IPS DF 4.7 (cell line): ENCODE measurements around the gene LLGL2.
"Not testable (repeated sequence)": the region's sequence is repeated elsewhere in the genome, so short reads cannot be mapped to it uniquely, and the experiment has no call there.

Experiments
- DNase-seq: peaks from one replicate; pipeline ENCODE4 v3.0.0-alpha.2; 2013; ENCODE audit warnings: low spot score; ENCODE audit errors: extremely low read depth

LLGL2 gene, protein sequence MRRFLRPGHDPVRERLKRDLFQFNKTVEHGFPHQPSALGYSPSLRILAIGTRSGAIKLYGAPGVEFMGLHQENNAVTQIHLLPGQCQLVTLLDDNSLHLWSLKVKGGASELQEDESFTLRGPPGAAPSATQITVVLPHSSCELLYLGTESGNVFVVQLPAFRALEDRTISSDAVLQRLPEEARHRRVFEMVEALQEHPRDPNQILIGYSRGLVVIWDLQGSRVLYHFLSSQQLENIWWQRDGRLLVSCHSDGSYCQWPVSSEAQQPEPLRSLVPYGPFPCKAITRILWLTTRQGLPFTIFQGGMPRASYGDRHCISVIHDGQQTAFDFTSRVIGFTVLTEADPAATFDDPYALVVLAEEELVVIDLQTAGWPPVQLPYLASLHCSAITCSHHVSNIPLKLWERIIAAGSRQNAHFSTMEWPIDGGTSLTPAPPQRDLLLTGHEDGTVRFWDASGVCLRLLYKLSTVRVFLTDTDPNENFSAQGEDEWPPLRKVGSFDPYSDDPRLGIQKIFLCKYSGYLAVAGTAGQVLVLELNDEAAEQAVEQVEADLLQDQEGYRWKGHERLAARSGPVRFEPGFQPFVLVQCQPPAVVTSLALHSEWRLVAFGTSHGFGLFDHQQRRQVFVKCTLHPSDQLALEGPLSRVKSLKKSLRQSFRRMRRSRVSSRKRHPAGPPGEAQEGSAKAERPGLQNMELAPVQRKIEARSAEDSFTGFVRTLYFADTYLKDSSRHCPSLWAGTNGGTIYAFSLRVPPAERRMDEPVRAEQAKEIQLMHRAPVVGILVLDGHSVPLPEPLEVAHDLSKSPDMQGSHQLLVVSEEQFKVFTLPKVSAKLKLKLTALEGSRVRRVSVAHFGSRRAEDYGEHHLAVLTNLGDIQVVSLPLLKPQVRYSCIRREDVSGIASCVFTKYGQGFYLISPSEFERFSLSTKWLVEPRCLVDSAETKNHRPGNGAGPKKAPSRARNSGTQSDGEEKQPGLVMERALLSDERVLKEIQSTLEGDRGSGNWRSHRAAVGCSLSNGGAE

DNA sequence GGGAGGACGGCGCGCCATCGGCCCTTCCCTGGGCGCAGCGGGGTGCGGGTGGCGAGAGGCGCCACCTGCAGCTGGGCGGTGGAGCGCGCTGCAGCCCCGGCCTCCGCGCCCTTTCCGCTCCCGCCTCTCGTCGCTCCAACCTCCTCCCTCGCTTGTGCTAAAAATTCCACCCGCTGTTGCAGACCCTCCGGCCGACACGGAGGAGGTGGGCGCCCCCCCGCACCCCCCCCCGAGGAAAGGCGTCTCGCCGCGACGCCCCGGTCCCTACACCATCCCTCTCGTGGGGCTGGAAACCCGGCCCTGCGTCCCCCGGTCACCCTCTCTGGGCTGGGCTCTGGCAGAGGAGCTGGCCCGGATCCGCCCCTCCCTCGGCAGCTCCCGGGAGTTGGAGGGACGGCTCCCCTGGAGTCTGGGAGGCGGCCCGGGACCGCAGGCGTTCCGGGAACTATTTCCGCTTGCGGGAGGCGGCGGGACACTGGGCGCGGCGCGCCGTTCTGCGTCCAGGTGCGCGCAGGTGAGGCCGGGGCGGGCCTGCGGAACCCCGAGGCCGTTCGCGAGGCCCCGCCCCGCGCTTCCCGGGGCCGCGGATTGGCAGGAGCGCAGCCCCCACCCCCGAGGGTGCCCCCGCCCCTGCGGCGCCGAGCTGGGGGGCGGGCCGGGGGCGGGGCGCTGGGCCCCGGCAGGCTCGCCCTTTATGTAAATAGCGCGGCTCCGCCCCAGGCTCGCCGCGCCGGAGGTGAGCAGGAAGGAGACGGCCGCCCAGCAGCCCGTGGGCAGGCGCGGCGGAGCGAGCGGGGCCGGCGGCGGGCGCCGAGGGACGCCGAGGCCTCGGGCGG is at the start of gene LLGL2:
Gene LLGL2 (plus strand): TSS at position 728 of the 836 bp plus-strand sequence. CDS start 17,730 bp downstream, outside the sequence.
- DNase-seq: no peak

DNA sequence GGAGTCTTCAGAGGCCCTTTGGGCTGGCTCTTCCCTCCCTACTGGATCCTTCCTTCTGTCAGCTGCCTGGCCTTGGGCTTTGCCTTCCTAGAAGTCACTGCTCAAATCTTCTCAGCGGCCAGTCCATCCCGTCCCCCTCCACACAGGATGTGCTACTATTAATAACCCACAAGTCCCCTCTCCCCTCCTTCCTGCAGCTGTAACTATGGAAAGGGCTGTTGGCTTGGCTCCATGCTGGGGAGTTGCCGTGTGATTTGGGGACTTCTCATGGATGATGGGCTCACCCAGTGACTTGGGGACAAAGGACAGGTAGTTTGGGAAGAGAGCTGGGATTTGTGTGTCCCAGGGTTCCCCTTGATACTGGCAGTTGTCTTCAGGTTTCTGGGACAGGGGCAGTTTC is 49.6 kb upstream of the LLGL2 start:
- no peak for DNase-seq

DNA sequence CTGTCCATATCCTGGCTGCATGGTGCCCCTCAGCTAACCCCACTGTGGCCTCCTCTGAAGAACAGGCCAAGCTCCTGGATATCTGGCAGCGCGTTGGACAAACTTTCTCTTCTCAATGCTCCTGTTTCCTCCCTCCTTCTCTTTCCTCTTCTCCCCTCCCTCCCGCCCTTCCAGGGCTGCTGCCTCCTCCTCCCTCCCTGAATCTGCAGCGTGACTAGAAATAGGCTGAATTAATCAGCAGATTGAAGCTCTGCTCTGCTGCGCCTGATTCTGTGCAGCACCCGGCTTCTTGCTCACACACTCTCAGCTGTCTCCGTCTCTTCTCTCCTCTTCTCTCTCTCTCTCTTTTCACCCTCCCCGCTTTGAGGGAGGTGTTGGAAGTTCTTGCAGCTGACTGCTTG is 49.2 kb upstream of the LLGL2 start:
- DNase-seq: no peak

DNA sequence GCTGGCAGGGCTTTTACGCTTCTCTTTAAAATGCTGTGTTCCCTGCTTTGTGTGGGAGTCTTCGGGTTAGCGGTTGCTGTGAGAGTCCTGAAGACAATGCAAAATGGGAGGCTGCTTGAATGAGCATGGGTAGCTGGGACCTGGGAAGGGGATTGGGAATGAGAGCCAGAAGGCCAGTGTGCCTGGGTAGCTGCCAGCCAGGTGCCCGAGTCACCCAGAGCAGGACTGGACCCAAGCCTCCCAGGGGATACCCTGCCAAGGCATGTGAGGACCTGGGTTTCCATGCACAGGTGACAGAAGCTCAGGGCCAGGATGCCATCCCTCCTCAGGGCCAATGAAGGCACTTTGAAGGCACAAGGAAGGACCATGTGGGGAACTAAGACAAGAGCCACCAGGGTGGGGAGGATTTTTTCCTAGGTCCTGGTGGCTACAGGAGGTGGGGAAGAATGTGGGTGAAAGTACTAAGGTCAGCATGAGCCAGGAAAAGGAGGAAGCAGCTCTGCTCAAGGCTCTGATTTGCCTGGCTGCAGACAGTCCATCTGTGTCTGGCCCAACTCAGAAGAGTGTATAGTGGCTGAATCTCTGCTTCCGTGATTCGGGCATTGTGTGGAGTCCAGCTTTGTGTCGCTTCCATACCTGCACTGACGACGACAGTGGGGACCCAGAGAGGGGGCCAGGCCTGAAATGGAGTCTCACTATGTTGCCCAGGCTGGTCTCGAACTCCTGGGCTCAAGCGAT is 48.6 kb upstream of the LLGL2 start:
- DNase-seq: no peak

DNA sequence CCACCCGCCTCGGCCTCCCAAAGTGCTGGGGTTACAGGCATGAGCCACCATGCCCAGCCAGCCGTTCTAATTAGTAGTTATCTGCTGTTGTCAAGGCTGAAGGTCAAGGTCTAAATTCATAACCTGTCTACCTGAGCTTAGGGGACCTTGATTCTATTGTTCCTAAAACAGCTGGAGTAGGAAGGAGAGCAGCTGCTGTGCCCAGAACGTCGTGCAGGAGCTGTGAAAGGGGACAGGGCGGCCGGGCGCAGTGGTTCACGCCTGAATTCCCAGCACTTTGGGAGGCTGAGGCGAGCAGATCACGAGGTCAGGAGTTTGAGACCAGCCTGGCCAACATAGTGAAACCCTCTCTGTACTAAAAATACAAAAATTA is 48.0 kb upstream of the LLGL2 start:
- DNase-seq: not testable (repeated sequence)

DNA sequence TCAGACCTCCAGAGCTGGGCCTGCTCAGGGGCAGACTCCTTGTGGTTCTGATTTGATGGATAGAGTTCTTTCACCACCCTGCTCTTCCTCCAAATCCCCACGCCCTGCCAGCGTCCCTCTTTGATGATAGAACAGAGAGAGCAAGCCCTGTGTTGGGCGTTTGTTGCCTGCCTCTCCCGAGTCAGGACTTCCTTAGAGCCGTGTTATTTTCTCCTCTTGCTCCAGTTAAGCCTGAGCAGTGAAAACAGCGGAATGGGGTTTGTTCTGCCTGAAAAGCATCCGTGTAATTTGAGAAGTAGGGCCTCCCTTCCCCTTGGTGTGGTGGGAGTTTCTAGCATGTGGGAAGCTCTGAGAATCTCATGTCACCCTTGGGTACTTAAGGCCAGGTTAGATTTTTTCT is 47.0 kb upstream of the LLGL2 start:
- no peak for DNase-seq

DNA sequence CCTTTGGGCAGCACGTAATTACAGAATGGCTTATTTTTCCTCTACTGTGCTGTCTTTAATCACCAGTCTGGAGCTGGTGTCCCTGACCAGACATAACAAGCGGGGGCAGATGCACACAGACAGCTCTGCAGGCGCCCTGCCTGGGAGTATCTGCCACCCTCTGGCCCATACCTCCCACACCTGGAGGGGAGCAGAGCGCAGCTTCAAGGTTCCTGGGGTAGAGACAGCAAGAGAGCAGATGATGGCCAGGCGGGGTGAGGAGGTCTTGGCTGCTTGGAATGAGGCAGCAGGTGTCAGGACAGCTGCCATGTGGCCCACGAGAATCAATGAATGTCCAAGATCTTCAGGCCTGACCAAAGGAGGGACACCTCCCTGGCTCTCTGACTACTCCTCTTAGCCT is 45.2 kb upstream of the LLGL2 start:
- DNase-seq: no peak

DNA sequence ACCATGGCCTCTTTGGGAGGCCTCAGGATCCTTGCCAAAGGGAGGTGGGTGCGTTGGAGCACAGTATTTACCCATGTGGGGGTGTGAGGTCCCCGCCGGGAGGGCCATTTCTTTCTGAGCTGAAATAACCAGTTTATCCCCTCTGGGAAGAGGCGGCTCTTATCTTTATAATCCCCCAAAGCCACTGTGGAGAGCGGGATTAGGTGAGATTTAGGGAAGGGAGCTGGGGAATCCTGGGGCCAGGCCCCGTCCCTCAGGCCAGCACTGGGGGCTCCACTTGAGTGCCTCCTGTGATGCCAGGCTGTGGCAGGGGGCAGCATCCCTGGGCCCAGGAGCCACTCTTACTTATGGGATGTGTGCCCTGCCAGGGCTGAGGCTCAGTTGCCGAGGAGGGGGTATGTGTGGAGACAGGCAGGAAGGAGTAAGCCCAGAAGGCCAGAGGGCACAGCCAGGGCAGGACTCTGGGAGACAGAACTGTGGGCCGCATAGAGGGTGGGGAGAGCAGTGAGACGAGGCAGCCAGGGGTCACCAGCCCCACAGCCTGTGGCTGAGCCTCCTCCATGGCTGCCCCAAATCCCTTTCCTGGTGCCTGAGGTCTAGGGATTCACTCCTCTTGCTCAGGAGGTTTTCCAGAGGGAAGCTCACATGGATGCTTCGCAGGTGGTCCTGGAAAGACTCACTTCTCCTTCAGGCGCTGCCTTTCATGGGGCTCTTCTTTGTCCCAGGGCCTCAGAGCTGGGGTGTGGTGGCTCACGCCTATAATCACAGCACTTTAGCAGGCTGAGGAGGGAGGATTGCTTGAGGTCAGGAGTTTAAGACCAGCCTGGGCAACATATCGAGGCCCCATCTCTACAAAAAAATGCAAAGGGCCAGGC is 44.1 kb upstream of the LLGL2 start:
- no peak for DNase-seq

DNA sequence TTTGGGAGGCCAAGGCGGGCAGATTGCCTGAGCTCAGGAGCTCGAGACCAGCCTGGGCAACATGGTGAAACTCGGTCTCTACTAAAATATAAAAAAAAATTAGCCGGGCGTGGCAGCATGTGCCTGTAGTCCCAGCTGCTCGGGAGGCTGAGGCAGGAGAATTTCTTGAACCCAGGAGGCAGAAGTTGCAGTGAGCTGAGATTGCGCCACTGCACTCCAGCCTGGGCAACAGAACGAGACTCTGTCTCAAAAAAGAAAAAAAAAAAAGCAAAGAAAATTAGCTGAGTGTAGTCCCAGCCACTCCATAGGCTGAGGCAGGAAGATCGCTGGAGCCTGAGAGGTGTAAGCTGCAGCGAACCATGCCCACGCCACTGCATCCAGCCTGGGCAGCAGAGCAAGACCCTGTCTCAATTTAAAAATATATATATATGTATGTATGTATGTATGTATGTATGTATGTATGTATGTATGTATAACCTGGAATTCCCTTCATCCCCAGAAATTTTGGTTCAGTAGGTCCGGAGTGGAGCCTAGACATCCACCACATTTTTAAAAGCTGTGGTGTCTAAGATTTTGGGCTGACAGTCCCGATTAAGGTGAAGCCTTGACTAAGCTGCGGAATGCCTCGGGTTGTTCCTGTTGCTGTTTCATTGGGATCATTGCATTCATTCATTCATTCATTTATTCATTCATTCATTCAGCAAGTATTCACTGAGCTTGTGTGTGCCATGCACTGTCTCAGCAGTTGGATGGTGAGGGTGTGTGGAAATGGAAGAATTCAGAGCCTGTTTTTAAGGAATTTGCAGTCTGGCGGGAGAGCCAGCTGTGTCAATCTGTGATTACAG is 43.2 kb upstream of the LLGL2 start:
- no peak for DNase-seq

DNA sequence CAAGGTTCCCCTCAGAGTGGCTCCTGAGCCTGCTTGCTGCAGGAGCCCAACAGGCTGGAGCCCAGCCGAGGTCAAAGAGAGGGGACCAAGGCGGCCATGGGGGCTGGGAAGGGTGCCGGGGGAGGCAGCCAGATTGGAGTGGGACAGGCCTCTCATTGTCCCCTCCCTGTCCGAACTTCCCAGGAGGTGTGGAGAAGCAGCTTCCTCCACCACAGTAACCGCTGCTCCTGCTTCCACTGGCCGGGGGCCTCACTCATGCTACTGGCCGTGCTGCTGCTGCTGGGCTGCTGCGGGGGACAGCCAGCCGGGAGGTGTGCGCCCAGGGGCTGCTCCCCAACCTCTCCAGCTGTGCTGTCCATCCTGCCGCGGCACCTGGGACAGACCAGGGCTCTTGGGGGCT is 39.8 kb upstream of the LLGL2 start:
- DNase-seq: no peak

DNA sequence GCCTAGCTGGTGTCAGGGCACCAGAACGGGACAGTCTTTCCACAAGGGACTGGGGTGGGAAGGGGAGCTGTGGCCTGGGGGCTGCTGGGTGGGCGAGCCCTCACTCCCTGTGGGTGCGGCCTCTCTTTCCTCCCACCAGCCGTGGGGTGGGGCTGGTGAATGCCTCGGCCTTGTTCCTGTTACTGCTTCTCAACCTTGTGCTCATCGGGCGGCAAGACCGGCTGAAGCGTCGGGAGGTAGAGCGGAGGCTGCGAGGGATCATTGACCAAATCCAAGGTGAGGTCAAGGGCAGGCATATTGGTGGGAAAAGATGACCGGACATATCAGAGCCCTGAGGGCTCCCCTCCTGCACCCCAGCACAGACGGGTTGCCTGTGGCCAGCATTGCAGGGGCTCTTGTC is 39.3 kb upstream of the LLGL2 start:
- DNase-seq: no peak

DNA sequence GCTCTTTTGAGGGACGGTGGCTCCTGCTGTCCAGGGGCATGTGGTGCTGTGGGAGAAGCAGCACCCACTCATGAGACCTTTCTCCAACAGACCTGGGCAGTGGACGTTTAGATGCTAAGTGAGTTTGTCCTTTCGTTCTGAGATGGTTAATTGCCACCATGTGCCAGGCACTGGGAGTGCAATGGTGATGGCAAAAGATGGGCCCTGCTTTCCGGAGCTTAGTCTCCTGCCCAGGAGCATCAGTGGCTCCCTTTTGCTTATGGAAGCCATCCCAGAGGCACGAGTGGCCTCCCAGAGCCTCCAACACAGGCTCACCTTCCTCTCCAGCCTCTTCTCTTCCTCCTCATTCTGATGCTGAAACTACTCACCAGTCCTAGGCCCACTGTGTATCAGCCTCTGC is 38.5 kb upstream of the LLGL2 start:
- no peak for DNase-seq

DNA sequence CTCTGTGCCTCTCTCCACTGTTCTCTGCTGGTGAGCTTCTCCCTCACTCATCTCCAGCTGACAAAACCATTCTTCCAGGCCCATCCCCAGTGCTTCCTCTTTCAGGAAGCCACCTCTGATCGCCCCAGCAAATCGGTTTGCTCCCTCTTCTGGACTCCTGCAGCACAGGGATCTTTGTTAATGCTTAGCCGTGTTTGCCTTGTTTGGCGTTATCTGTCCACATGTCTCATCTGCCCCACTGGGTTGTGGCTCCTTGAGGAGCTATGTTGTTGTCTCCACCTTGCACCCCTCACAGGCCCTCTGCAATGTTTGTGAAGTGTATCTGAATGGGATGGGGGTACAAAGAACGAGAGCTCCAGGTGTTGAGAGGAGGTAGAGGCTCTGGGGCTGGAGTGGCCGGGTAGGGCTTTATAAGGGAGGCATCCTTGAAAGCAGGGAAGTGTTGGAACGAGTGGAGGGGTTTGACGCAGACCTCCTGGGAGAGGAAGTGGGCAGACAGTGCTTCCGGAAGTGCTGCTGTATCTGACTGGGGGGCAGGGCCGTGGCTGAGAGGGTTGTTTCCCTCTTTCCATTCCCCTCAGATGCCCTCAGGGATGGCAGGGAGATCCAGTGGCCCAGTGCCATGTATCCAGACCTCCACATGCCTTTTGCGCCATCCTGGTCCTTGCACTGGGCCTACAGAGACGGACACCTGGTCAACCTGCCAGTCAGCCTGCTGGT is 38.0 kb upstream of the LLGL2 start:
- DNase-seq: no peak

DNA sequence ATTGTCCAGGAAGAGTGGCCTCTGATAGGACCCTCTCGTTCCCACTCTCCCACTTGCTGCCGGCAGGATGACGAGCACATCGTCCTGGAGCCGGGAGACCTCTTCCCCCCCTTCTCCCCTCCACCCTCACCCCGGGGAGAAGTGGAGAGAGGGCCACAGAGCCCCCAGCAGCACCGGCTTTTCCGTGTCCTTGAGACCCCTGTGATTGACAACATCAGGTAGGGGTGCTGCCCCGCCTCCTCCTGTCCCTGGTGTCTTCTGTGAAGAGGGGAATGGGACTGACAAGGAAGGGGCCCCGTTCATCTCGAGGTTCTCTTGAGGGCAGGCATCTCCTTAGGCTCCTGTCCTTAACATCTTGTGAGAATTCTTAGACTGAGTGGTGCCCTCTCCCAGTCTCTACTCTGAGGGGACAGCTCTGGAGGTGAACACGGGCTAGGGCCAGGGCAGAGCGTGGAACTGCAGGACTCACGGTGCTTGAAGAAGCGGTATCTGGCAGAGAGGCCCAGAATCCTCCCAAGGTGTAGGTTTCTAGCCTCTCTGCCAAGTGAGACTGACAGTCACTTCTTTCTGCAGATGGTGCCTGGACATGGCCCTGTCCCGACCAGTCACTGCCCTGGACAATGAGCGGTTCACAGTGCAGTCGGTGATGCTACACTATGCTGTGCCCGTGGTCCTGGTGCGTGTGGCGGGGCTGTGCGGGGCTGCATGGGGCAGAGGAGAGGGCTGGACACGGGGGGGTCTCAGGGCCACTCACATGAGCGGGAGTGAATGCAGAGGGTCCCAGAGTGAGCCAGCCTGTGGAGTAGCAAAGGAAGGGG is 36.6 kb upstream of the LLGL2 start:
- DNase-seq: no peak

DNA sequence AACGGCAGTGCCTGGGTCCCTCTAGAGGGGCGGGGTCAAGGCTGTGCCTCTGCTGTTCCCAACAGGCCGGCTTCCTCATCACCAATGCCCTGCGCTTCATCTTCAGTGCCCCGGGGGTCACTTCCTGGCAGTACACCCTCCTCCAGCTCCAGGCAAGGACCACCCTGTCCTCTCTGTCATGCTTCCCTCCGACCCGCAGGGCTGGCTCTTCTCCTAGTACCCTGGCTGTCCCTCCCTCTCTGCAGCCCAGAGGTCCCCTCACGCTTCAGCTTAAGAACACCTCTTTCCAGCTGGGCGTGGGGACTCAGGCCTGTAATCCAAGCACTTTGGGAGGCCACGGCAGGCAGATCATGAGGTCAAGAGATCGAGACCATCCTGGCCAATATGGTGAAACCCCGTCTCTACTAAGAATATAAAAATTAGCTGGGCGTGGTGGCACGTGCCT is 36.0 kb upstream of the LLGL2 start:
- no peak for DNase-seq

DNA sequence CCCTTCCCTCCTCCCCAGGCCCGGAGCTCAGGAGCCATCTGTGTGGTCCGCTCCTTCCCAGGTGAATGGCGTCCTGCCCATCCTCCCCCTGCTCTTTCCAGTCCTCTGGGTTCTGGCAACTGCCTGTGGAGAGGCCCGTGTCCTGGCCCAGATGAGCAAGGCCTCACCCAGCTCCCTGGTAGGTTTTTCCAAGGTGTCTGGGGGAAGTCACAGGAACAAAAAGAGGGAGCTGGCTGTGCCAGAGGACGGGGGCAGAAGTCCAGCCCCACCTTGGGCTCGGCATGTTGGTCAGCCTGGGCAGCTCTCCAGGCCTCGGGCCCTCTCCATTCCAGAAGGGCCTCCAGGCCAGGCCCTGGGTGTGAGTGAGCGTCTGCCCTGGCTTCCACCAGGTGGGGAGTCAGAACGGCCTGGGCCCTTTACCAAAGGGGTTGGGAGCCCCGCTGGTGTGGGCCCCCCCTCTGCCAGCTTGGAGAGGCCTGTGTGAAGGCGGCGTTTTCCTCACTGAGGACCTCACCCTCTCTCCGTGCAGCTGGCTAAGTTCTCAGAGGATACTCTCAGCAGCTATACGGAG is 35.2 kb upstream of the LLGL2 start:
- no peak for DNase-seq
